ENCODE results near the gene RAB7A. TPM values are rescaled to one million over a fixed set of nuclear protein-coding genes. Genes with fewer than 3 reads are reported as not detected.

The RAB7A gene
- total RNA-seq, 1 donor from 2014 or later, result 284 TPM

DNA sequence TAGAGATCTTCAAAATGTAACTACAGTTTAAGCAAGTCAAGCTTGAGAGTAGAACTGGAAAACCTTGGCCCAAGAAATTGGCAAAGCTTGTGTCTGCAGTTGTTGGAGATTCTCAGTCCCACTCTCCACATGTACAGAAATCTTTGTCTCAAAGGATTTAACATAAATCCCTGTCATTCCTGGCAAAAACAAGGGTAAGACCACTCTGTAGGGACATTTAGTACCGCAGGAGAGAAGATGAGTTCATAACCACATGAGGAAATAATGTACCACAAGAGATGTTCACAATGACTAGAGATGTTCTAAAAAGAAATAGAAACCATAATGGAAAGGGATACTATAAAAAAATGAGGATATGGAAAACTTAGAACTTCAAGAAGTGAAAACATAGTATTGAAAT is 73.7 kb downstream of the RAB7A start:
- H3K9me3 Mint-ChIP-seq (ENCODE audit: unreplicated experiment), result no peaks in the 10 kb centered on the region
- H3K36me3 Mint-ChIP-seq (ENCODE audit: unreplicated experiment), result peaks cover 48% of the 10 kb centered on the region
- peaks cover 36% of the 10 kb centered on the region for H3K4me1 Mint-ChIP-seq (ENCODE audit: unreplicated experiment)
- DNase-seq (ENCODE audit: extremely low spot score, unreplicated experiment), result no peak
- H3K27ac Mint-ChIP-seq (ENCODE audit: unreplicated experiment), result peak overlapping the region; percentile 56
- TF ChIP-seq, protein P1, sequence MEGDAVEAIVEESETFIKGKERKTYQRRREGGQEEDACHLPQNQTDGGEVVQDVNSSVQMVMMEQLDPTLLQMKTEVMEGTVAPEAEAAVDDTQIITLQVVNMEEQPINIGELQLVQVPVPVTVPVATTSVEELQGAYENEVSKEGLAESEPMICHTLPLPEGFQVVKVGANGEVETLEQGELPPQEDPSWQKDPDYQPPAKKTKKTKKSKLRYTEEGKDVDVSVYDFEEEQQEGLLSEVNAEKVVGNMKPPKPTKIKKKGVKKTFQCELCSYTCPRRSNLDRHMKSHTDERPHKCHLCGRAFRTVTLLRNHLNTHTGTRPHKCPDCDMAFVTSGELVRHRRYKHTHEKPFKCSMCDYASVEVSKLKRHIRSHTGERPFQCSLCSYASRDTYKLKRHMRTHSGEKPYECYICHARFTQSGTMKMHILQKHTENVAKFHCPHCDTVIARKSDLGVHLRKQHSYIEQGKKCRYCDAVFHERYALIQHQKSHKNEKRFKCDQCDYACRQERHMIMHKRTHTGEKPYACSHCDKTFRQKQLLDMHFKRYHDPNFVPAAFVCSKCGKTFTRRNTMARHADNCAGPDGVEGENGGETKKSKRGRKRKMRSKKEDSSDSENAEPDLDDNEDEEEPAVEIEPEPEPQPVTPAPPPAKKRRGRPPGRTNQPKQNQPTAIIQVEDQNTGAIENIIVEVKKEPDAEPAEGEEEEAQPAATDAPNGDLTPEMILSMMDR (IDR thresholded peaks at IDR 0.05), result no peak
- H3K4me3 Mint-ChIP-seq (ENCODE audit: unreplicated experiment), result no peak overlapping the region
- no peaks in the 10 kb centered on the region for H3K27me3 Mint-ChIP-seq (ENCODE audit: unreplicated experiment)

DNA sequence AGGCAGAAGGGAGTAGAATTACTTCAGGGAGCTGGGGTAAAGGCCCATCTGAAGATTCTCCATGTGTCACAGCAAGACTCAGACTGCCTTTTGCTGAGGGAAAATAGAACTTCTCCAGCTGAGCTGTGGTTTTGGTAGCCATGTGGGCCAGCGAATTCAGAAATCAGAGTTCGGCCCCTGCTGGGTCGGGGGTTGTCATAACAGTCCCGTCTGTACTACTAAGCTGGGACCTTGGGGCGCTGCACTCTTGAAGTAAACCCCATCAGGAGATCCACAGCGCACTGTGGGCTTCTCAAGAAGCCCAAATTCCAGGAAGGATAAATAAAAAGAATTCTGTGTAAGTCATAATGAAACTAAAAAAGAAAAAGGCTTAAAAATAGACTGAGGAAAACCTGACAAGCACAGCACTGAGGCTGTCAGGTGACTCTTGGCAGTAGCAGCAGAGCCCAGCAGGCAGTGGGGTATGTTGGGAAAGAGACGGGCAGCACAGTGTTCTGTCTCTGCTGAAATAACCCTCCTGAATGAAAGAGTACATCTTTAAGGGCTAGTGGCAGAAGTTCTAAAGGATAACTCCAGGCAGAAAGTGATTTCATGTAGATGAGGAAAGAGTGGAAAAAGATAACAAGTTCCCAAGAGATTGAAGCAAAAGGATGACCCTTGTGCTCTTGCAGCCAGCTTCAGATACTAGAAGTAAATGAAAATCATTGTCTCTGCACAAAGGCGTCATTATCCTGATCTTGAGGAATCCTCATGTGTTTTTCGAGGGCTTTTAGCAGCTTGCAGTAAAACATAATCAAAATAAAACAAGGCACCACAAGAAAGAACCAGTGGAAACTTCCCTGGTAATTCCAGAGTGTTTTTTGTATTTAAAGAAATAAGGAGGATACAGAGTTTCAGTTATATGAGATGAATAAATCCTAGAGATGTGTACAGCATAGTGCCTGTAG is 74.5 kb downstream of the RAB7A start:
- H3K36me3 Mint-ChIP-seq (ENCODE audit: unreplicated experiment), result peaks cover 43% of the 10 kb centered on the region
- no peaks in the 10 kb centered on the region for H3K27me3 Mint-ChIP-seq (ENCODE audit: unreplicated experiment)
- peak overlapping the region; percentile 23 for H3K4me3 Mint-ChIP-seq (ENCODE audit: unreplicated experiment)
- DNase-seq (ENCODE audit: extremely low spot score, unreplicated experiment), result no peak
- no peaks in the 10 kb centered on the region for H3K9me3 Mint-ChIP-seq (ENCODE audit: unreplicated experiment)
- H3K4me1 Mint-ChIP-seq (ENCODE audit: unreplicated experiment), result peaks cover 36% of the 10 kb centered on the region
- peak overlapping the region; percentile 67 for H3K27ac Mint-ChIP-seq (ENCODE audit: unreplicated experiment)
- TF ChIP-seq, protein P1 (IDR thresholded peaks at IDR 0.05), result no peak

- no peak overlapping the region for H3K27ac Mint-ChIP-seq (ENCODE audit: unreplicated experiment)
- peaks cover 42% of the 10 kb centered on the region for H3K4me1 Mint-ChIP-seq (ENCODE audit: unreplicated experiment)
- H3K9me3 Mint-ChIP-seq (ENCODE audit: unreplicated experiment), result no peaks in the 10 kb centered on the region
- TF ChIP-seq, protein P1 (IDR thresholded peaks at IDR 0.05), result no peak
- no peak for DNase-seq (ENCODE audit: extremely low spot score, unreplicated experiment)
- no peak overlapping the region for H3K4me3 Mint-ChIP-seq (ENCODE audit: unreplicated experiment)
- no peaks in the 10 kb centered on the region for H3K27me3 Mint-ChIP-seq (ENCODE audit: unreplicated experiment)
- peaks cover 49% of the 10 kb centered on the region for H3K36me3 Mint-ChIP-seq (ENCODE audit: unreplicated experiment)
These were observed 75.9 kb downstream of the RAB7A start for GRCh38 chr3:128801779-128802380.

DNA sequence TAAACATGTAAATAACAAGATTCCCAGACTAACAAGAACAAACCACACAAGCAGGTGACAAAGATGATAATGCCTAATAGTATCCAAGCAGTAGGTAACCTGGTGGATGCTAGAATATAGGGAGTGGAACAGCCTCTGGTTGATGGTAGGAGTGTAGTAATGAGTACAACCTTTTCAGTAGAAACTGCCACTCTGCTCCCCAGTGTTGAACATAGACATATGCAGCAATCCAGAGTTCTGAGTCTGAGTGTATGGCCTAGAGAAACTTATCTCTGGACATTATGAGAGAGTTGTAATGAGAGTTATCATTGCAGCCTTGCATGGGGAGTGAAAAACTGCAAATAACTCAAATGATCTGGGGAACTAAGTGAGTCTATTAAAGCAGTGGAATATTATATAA is 77.3 kb downstream of the RAB7A start:
- TF ChIP-seq, protein P1 (IDR thresholded peaks at IDR 0.05), result no peak
- Mint-ChIP-seq H3K36me3 (ENCODE audit: unreplicated experiment) (peaks cover 50% of the 10 kb centered on the region), H3K4me1 (ENCODE audit: unreplicated experiment) (peaks cover 42% of the 10 kb centered on the region), H3K9me3 (ENCODE audit: unreplicated experiment) (no peaks in the 10 kb centered on the region), H3K27ac (ENCODE audit: unreplicated experiment) (peak overlapping the region; percentile 65), H3K27me3 (ENCODE audit: unreplicated experiment) (no peaks in the 10 kb centered on the region), H3K4me3 (ENCODE audit: unreplicated experiment) (no peak overlapping the region)
- no peak for DNase-seq (ENCODE audit: extremely low spot score, unreplicated experiment)
